Activated T-helper 17 cell treated with anti-CD3 and anti-CD28 coated beads, Interleukin-2, amount 50 U/mL, for 72 hours (primary cell): Measurements from ENCODE around the gene CSF1R. TPM values are rescaled to one million over a fixed set of nuclear protein-coding genes. Genes with fewer than 3 reads are reported as not detected.
A peak's percentile ranks its signal among the peaks of the same experiment; 100 is the strongest.

ENCODE experiments used
- ATAC-seq: fragments of 150-1000 bp; cut with Tn5 transposase; replicated peaks from 2 replicates; pipeline ENCODE4 v1.10.0; 2021; ENCODE audit warnings: mild to moderate bottlenecking, moderate library complexity
- H3K27ac Mint-ChIP-seq: one replicate; pipeline ENCODE4 v1.8.0; 2022; ENCODE audit warnings: mixed read lengths
- H3K27me3 Mint-ChIP-seq: one replicate; pipeline ENCODE4 v1.8.0; 2022; ENCODE audit warnings: mixed read lengths
- H3K36me3 Mint-ChIP-seq: one replicate; pipeline ENCODE4 v1.8.0; 2022; ENCODE audit warnings: low read depth, mild to moderate bottlenecking, mixed read lengths
- H3K4me1 Mint-ChIP-seq: one replicate; pipeline ENCODE4 v1.8.0; 2022; ENCODE audit warnings: mixed read lengths
- H3K4me3 Mint-ChIP-seq: one replicate; pipeline ENCODE4 v1.8.0; 2022; ENCODE audit warnings: mild to moderate bottlenecking, mixed read lengths
- H3K9me3 Mint-ChIP-seq: one replicate; pipeline ENCODE4 v1.8.0; 2022; ENCODE audit warnings: mixed read lengths
- total RNA-seq, 2 donors: library from RNA; stranded (reverse); gene quantifications; one replicate each; pipeline ENCODE4 v1.2.3, GENCODE V29; 2022

Gene CSF1R
- total RNA-seq, 2 donors from 2014 or later, result 0.87 to 2.8 TPM

DNA sequence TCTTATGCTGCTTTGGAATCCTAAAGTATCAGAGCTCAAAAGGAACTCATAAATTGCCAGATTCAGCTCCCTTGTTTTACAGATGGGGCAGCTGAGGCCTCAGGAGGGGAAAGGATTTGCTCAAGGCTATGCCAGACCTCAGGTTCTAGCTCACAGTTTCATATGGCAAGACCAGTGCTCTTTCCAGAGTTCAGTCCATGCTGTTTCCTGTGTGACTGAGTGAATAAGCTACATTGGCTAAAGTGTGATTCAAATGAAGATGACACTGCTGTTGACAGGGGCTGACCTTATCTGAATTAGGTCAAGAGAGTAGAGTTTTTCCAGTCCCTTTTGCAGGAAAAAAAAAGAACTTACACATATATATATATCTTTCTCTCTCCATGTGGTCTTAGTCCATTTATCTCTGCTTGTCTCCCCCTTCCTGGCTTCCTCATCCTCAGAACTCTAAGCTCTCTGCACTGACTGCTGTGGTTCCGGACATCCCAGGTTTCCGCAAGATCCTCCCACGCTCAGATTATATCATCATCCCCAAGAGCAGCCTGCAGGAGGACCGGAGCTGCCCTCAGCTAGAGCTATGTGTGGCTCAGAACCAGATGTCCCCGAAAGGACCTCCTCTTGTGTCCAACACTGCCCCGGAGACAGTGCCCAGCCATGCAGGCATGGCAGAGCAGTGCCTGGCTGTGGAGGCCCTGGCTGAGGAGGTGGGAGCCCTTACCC is 76.5 kb downstream of the CSF1R start:
- H3K27ac Mint-ChIP-seq, result peak overlapping the region; percentile 63
- peak; percentile 61 for ATAC-seq
- H3K9me3 Mint-ChIP-seq, result no peaks in the 10 kb centered on the region
- H3K27me3 Mint-ChIP-seq, result no peaks in the 10 kb centered on the region
- peaks cover 100% of the 10 kb centered on the region for H3K36me3 Mint-ChIP-seq
- H3K4me3 Mint-ChIP-seq, result no peak overlapping the region
- no peaks in the 10 kb centered on the region for H3K4me1 Mint-ChIP-seq

DNA sequence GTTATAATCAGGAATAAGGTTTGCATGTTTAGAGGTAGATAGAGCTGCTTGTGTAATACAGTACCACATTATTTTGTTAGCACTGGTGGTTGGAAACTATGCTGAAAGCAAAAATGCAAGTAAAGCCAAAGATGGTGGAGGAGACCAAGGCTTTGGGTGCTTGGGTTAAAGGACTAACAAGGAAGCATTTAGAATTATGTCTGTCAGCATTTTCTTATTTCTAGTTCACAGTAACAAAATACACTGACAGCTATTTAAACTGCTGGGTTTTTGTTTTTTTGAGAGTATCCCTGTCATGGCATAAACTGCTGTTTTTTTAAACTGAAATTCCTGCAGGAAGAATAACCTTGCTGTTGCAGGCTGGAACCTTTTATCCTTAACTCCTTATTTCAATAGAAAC is 79.3 kb downstream of the CSF1R start:
- Mint-ChIP-seq H3K36me3 (peaks cover 96% of the 10 kb centered on the region), H3K4me3 (no peak overlapping the region), H3K4me1 (peaks cover 4% of the 10 kb centered on the region), H3K9me3 (no peaks in the 10 kb centered on the region), H3K27me3 (no peaks in the 10 kb centered on the region), H3K27ac (no peak overlapping the region)
- no peak for ATAC-seq

DNA sequence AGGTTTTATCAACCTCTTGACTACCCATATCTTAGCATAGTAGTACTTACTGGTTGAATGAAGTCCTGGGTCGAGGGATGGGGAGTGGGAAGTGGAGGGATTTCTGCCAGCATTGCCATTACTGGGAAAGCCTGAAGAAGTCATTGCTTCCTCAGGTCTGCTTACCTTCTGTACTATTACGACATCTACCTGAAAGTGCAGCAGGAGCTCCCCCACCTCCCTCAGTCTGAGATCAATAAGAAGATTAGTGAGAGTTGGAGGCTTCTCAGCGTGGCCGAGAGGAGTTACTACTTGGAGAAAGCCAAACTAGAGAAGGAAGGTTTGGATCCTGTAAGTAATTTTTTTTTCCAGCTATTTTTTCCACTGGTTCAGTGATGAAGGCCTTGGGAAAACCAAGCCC is 80.0 kb downstream of the CSF1R start:
- ATAC-seq, result no peak

More for the DNA sequence above, 80.0 kb downstream of the CSF1R start:
- no peaks in the 10 kb centered on the region for H3K9me3 Mint-ChIP-seq
- peaks cover 96% of the 10 kb centered on the region for H3K36me3 Mint-ChIP-seq
- H3K4me3 Mint-ChIP-seq, result no peak overlapping the region
- peaks cover 10% of the 10 kb centered on the region for H3K4me1 Mint-ChIP-seq
- no peaks in the 10 kb centered on the region for H3K27me3 Mint-ChIP-seq
- H3K27ac Mint-ChIP-seq, result no peak overlapping the region

Other genes with a start within 250 kb of the CSF1R start
- gene PDE6A, start 141.8 kb downstream of the CSF1R start, total RNA-seq, result not detected
- gene SLC26A2, start 125.8 kb downstream of the CSF1R start, total RNA-seq, result 1 to 10 TPM; 6.9 to 8.9 TPM
- gene TIGD6, start 85.9 kb downstream of the CSF1R start, total RNA-seq, result 1 to 10 TPM; 2.4 to 3.3 TPM
- 10 to 100 TPM; 28.2 to 42.6 TPM for gene HMGXB3, start 85.8 kb downstream of the CSF1R start, total RNA-seq
- gene PDGFRB, start 69.3 kb upstream of the CSF1R start, total RNA-seq, result under 1 TPM; 0.26 to 0.76 TPM
- not detected for gene CDX1, start 80.2 kb upstream of the CSF1R start, total RNA-seq
- gene SLC6A7, start 103.5 kb upstream of the CSF1R start, total RNA-seq, result not detected
- gene CAMK2A, start 203.2 kb upstream of the CSF1R start, total RNA-seq, result not detected
- not detected for gene ARSI, start 216.4 kb upstream of the CSF1R start, total RNA-seq